ENCODE results near the gene SERPINB13. TPM values are rescaled to one million over a fixed set of nuclear protein-coding genes. Genes with fewer than 3 reads are reported as not detected.

The SERPINB13 gene
- not detected for polyA plus RNA-seq (2012; ENCODE audit: missing spikeins)

DNA sequence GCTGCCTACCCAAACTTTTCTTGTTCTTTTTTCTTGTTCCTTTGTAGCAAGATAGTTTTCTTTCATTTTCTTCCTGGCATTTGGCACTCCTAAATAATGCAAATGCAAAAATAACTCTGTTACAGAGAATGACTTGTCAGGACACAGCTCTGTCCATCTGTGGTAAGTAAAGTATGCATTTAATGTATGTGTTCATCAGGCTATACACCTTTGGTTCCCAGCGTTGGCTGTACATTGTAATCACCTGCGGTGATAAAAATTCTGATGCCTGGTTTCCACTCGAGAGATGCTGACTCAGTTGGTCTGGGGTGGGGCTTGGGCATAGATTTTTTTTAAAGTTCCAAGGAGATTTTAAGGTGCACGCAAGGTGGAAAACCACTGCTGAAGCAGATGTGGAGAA, at the start of gene SERPINB13:
SERPINB13 (plus strand) TSS at position 378 of the 400 bp plus-strand sequence. CDS start 1,325 bp downstream, outside the sequence.
- FAIRE-seq = no peak
- no peak for DNase-seq (ENCODE audit: insufficient read length)
- TF ChIP-seq POLR2A (IDR thresholded peaks at IDR 0.05; ENCODE audit: low read depth, low read length) (no peak), TAF1 (IDR thresholded peaks at IDR 0.05; ENCODE audit: borderline replicate concordance, low read depth, low read length) (no peak), POLR2AphosphoS5 (IDR thresholded peaks at IDR 0.05; ENCODE audit: low read depth, low read length) (no peak)

GRCh38 chr18:63539904-63540510, 47.1 kb upstream of the SERPINB13 start:
- no peak for FAIRE-seq
- DNase-seq (ENCODE audit: insufficient read length) = no peak

DNA sequence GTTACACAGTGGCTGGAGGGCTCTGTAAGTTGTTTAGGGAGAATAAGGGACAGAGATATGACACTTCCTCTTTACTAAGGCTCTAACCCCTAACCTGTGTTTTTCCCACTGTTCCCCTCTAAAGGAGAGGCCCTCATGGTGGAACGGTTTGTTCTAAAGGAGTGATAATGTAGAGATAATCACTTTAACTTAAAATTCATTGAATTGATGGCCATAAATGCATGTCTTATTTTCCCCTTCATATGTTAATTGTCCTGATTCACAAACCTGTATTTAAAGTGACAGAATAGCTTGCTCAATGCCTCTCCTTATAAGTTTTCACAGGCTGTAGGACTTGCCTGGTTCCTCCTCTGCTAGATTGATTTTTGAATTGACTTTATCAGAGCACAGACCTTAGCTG, 45.1 kb upstream of the SERPINB13 start, which contains the start of gene SERPINB12:
SERPINB12 (plus strand) TSS at position 301 of the 400 bp plus-strand sequence. CDS start 13,791 bp downstream, outside the sequence.
- TF ChIP-seq POLR2AphosphoS5 (IDR thresholded peaks at IDR 0.05; ENCODE audit: low read depth, low read length) (no peak), POLR2A (IDR thresholded peaks at IDR 0.05; ENCODE audit: low read depth, low read length) (no peak), TAF1 (IDR thresholded peaks at IDR 0.05; ENCODE audit: borderline replicate concordance, low read depth, low read length) (no peak)
- DNase-seq (ENCODE audit: insufficient read length) (no peak), FAIRE-seq (no peak)

More at GRCh38 chr18:63539904-63540510, 47.1 kb upstream of the SERPINB13 start:
- no peak for TF ChIP-seq TAF1 (IDR thresholded peaks at IDR 0.05; ENCODE audit: borderline replicate concordance, low read depth, low read length)
- no peak for TF ChIP-seq POLR2A (IDR thresholded peaks at IDR 0.05; ENCODE audit: low read depth, low read length)
- TF ChIP-seq POLR2AphosphoS5 (IDR thresholded peaks at IDR 0.05; ENCODE audit: low read depth, low read length) = no peak

DNA sequence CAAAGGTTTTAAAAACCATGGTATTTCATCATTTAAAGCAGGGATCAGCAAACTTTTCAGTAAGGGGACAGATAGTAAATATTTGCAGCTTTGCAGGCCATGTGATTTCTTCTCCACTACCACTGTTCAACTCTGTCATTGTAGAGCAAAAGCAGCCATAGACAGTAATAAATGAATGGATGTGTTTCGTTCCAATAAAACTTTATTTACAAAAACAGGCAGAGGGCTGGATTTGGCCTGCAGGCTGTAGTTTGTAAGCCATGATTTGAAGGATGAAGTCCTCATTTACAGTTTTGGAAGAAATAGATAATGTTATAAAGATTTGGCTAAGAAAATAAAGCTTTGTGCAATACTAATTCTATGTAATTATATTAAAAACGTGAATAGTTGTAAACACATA, 43.1 kb upstream of the SERPINB13 start:
- no peak for DNase-seq (ENCODE audit: insufficient read length)
- TF ChIP-seq POLR2A (IDR thresholded peaks at IDR 0.05; ENCODE audit: low read depth, low read length) (no peak), POLR2AphosphoS5 (IDR thresholded peaks at IDR 0.05; ENCODE audit: low read depth, low read length) (no peak), TAF1 (IDR thresholded peaks at IDR 0.05; ENCODE audit: borderline replicate concordance, low read depth, low read length) (no peak)
- FAIRE-seq = no peak

DNA sequence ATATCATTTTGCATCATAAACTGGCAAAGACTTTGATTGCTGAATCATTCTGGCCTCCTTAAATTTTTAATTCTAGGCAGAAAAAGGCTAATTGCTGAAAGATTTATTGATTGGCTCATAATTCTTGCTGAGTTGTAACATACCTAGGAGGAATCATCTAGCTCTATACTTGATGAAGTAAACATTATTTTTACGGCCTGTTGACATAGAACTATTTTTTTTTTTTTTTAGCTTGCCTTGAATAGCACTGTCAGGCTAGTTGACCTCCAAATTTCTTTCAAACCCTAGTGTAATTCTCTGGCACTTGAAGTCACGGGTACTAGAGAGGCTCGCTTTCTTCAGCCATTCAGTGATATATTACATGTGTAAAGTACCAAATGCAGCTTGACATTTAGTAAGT, 42.1 kb upstream of the SERPINB13 start:
- DNase-seq (ENCODE audit: insufficient read length) (no peak), FAIRE-seq (no peak)
- no peak for TF ChIP-seq POLR2AphosphoS5 (IDR thresholded peaks at IDR 0.05; ENCODE audit: low read depth, low read length)
- no peak for TF ChIP-seq TAF1 (IDR thresholded peaks at IDR 0.05; ENCODE audit: borderline replicate concordance, low read depth, low read length)
- TF ChIP-seq POLR2A (IDR thresholded peaks at IDR 0.05; ENCODE audit: low read depth, low read length) = no peak

DNA sequence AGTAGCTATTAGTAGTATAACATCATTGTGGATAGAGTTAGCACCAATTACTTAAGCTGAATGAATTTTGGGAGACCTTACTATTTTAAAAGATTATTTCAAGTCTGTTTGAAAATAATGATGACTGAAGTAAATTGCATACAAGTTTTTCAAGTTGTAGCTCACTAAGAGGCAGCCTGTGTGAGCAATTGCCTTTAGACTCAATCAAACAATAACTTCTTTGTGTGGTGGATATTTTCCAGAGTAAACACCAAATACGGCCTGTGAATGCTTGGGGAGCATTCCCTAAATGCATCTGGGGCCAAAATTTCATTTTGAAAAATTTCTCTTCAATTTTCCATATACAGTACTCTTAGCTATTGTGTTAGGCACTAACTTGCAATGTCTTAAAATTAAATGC, 37.1 kb upstream of the SERPINB13 start:
- no peak for DNase-seq (ENCODE audit: insufficient read length)
- no peak for TF ChIP-seq POLR2A (IDR thresholded peaks at IDR 0.05; ENCODE audit: low read depth, low read length)
- no peak for FAIRE-seq

DNA sequence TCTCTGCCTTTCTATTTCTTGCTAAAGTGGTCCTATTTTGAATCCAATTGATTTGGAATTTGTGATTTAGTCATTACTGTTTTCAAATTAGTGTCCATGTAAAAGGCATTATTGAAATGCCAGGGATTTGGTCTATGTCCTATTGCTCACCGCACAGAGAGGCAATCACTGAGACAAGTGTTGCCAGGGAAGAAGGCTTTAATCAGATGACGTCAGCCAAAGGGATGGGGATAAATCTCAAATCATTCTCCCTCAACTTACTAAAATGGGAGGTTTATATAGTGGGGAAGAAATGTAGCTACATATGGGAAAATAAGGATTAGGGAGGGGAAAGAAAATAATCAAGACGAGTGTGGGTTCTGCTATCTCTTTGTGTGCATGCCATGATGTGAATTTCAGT, 35.4 kb upstream of the SERPINB13 start:
- DNase-seq (ENCODE audit: insufficient read length) (no peak), FAIRE-seq (no peak)
- TF ChIP-seq POLR2AphosphoS5 (IDR thresholded peaks at IDR 0.05; ENCODE audit: low read depth, low read length) = no peak
- no peak for TF ChIP-seq TAF1 (IDR thresholded peaks at IDR 0.05; ENCODE audit: borderline replicate concordance, low read depth, low read length)
- TF ChIP-seq POLR2A (IDR thresholded peaks at IDR 0.05; ENCODE audit: low read depth, low read length) = no peak

DNA sequence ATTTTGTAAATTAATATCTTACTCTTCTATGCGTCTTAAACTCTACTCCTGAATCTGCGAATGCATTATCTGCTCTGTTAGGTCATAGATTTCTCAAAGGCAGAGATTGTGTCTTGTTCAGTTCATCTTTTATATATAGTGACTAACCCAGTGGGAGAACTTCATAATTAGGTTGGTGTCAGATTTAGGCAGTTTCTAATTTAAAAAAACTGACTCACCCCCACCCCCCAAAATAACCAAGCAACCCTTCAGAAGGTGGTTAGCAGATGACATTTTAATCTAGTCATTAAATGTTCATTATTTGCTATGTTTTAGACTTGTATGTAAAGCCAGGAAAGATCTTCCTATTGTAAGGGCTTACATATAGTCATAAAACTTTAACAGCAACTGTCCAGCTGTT, 34.6 kb upstream of the SERPINB13 start:
- DNase-seq (ENCODE audit: insufficient read length) = no peak
- FAIRE-seq = no peak
- TF ChIP-seq TAF1 (IDR thresholded peaks at IDR 0.05; ENCODE audit: borderline replicate concordance, low read depth, low read length) (no peak), POLR2A (IDR thresholded peaks at IDR 0.05; ENCODE audit: low read depth, low read length) (no peak), POLR2AphosphoS5 (IDR thresholded peaks at IDR 0.05; ENCODE audit: low read depth, low read length) (no peak)

DNA sequence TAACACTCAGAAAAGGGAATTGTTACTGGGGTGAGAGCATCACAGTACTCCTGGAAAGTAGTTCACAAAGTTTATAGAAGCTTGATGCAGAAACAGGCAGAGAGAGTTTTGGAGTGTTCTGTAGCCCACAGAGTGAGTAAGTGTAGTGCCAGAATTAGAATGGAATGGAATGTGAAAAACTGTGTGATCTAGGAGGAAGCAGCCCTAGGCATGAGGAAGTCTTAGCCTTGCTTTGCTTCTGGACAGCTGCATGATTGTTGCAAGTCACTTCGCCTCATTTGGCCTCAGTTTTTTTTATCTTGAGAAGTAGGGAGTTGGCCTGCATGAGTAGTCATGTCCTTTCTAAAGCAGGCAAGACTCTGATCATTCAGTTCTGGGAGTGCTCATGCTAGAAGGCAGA, 34.1 kb upstream of the SERPINB13 start:
- TF ChIP-seq POLR2A (IDR thresholded peaks at IDR 0.05; ENCODE audit: low read depth, low read length) (no peak), TAF1 (IDR thresholded peaks at IDR 0.05; ENCODE audit: borderline replicate concordance, low read depth, low read length) (no peak), POLR2AphosphoS5 (IDR thresholded peaks at IDR 0.05; ENCODE audit: low read depth, low read length) (no peak)
- DNase-seq (ENCODE audit: insufficient read length) (no peak), FAIRE-seq (no peak)

DNA sequence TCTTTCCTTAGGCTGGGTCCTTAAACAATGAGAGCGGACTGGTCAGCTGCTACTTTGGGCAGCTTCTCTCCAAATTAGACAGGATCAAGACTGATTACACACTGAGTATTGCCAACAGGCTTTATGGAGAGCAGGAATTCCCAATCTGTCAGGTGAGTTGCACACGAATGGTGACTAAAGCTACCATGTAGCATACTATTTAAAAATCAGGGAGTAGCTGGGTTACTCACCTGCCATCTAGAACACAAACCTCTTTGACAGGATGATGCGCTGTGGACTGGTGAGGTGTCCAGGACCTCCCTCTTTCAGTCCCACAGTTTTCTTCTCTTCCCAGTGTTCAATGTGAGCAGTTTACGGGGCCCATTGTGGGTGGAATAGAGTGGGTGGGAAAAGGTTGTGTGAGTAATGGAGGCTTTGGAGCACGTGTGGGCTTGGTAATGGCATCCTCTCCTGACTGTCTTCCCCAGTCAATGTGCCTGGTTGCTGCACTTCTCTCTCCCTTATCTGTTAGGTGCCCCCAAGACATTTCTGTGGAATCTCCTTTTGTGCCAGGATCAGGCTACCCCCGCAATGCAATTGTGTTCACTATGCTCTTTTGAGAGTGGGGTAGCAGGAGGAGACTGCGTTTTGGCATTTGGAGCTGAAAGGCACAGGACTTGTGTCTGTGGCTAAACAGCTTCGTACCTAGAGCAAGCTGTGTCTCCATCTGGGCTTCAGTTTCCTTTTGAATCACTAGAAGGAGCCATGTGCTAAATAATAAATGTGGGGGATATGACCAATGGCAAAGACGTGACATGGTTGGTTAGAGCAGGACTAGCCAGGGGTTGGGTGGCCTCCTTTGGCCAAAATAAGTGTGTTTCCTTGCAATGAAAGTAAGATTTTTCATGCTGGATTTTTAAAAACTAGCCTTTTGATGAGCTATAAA, 27.3 kb upstream of the SERPINB13 start:
- FAIRE-seq (peak; percentile 51), DNase-seq (ENCODE audit: insufficient read length) (no peak)
- TF ChIP-seq TAF1 (IDR thresholded peaks at IDR 0.05; ENCODE audit: borderline replicate concordance, low read depth, low read length) (no peak), POLR2AphosphoS5 (IDR thresholded peaks at IDR 0.05; ENCODE audit: low read depth, low read length) (no peak), POLR2A (IDR thresholded peaks at IDR 0.05; ENCODE audit: low read depth, low read length) (no peak)

DNA sequence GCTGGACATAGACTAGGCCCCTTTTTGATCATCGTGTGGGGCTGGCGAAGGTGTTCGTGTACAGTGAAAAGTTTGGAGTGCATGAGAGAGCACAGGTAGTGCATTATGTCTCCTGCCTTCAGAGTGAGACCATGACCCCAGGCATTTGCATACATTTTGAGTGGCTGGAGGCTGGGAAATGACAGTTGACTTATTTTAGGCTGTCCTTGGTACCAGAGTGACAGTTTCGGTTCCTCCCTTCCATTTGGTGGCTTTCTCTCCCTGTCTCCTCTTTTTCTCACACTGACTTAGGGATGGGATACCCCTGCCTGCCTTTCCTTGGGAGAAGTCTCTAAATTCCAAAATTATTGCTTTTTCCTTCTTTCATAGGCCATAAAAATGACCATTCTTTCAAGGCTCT, 24.9 kb upstream of the SERPINB13 start:
- no peak for TF ChIP-seq TAF1 (IDR thresholded peaks at IDR 0.05; ENCODE audit: borderline replicate concordance, low read depth, low read length)
- TF ChIP-seq POLR2A (IDR thresholded peaks at IDR 0.05; ENCODE audit: low read depth, low read length) = no peak
- TF ChIP-seq POLR2AphosphoS5 (IDR thresholded peaks at IDR 0.05; ENCODE audit: low read depth, low read length) = no peak
- peak; percentile 66 for FAIRE-seq
- DNase-seq (ENCODE audit: insufficient read length) = no peak

GRCh38 chr18:63564021-63564420, 23.1 kb upstream of the SERPINB13 start:
- FAIRE-seq = no peak
- TF ChIP-seq POLR2AphosphoS5 (IDR thresholded peaks at IDR 0.05; ENCODE audit: low read depth, low read length) (no peak), TAF1 (IDR thresholded peaks at IDR 0.05; ENCODE audit: borderline replicate concordance, low read depth, low read length) (no peak), POLR2A (IDR thresholded peaks at IDR 0.05; ENCODE audit: low read depth, low read length) (no peak)
- no peak for DNase-seq (ENCODE audit: insufficient read length)
